Sigmoid colon (tissue), 7 donors: Measurements from ENCODE around the gene ATG4C. TPM values are rescaled to one million over a fixed set of nuclear protein-coding genes. Genes with fewer than 3 reads are reported as not detected.

Experiments used
- DNase-seq: peaks from one replicate; pipeline ENCODE4 v3.0.0-alpha.2; 2019
- H3K27ac ChIP-seq, 4 donors: fragments of 200-600 bp; sonication (generic); one replicate each; pipeline ENCODE4 v1.5.1; 2016 to 2019; ENCODE audit warnings: mild to moderate bottlenecking in 1 of 4
- H3K27me3 ChIP-seq, 3 donors: fragments of 200-600 bp; sonication (generic); one replicate each; pipeline ENCODE4 v1.5.1; 2019; ENCODE audit warnings: mild to moderate bottlenecking in 1 of 3
- H3K36me3 ChIP-seq, 4 donors: fragments of 200-600 bp; sonication (generic); one replicate each; pipeline ENCODE4 v1.5.1; 2016 to 2019
- H3K4me1 ChIP-seq, 4 donors: fragments of 200-600 bp; sonication (generic); one replicate each; pipeline ENCODE4 v1.5.1; 2017 to 2019
- H3K4me3 ChIP-seq, 4 donors: fragments of 200-600 bp; sonication (generic); one replicate each; pipeline ENCODE4 v1.5.1; 2017 to 2019; ENCODE audit warnings: mild to moderate bottlenecking in 2 of 4, moderate library complexity in 1 of 4
- H3K9me3 ChIP-seq, 4 donors: fragments of 200-600 bp in 3 of 4; sonication (generic) in 3 of 4; one replicate each; pipeline versions ENCODE4 v1.5.1 to v1.6.1; 2013 to 2019
- EP300 ChIP-seq, 4 donors: sonication (generic); formaldehyde crosslinking; IDR thresholded peaks; one replicate each; pipeline ENCODE4 v1.6.1; 2017; ENCODE audit warnings: antibody characterized with exemption in 4 of 4
- POLR2A ChIP-seq, 2 donors: fragments of 450-650 bp; IDR thresholded peaks; one replicate each; pipeline ENCODE4 v1.6.1; 2016; ENCODE audit warnings: antibody characterized with exemption in 2 of 2, mild to moderate bottlenecking in 2 of 2, moderate library complexity in 2 of 2
- POLR2AphosphoS5 ChIP-seq, 4 donors: sonication (generic); formaldehyde crosslinking; IDR thresholded peaks; one replicate each; pipeline ENCODE4 v1.6.1; 2017; ENCODE audit warnings: antibody characterized with exemption in 4 of 4
- WGBS, 2 donors: extraction: QIAGEN DNeasy Blood & Tissue Kit; methylation state at CpG; one replicate each; pipeline ENCODE4 v1.1.7; 2013; 5-methylcytosine and 5-hydroxymethylcytosine counted together
- intact Hi-C: fragments of 100-400 bp; cut with DNase I; formaldehyde crosslinking; loops from one replicate; pipeline ENCODE4 v1.15.1; 2023
- polyA plus RNA-seq, 3 donors: library from polyadenylated mRNA; stranded (reverse); fragments of 200-250 nt; gene quantifications; one replicate each; pipeline ENCODE4 v1.2.3, GENCODE V29; 2013
- total RNA-seq, 4 donors: library from RNA; depleted of rRNA; stranded (reverse); fragments of >200 nt; gene quantifications; one replicate each; pipeline ENCODE4 v1.1.0, GENCODE V29; 2016
- TF ChIP-seq, protein P1 (sequence below), 4 experiments: fragments of 450-650 bp in 3 of 4; fragments of 200-600 bp in 1 of 4; IDR thresholded peaks; one replicate each; pipeline ENCODE4 v1.5.1; 2016 to 2019; ENCODE audit warnings: antibody characterized with exemption in 4 of 4, mild to moderate bottlenecking in 3 of 4, moderate library complexity in 2 of 4
- donor health status: healthy with polysubstance abuse.
- donor health status: Bipolar disorder and iron deficiency.
- donor health status: healthy.

ATG4C gene
- total and polyA plus RNA-seq, 7 donors: 3.6 to 15.5 (median 9.0) TPM

DNA sequence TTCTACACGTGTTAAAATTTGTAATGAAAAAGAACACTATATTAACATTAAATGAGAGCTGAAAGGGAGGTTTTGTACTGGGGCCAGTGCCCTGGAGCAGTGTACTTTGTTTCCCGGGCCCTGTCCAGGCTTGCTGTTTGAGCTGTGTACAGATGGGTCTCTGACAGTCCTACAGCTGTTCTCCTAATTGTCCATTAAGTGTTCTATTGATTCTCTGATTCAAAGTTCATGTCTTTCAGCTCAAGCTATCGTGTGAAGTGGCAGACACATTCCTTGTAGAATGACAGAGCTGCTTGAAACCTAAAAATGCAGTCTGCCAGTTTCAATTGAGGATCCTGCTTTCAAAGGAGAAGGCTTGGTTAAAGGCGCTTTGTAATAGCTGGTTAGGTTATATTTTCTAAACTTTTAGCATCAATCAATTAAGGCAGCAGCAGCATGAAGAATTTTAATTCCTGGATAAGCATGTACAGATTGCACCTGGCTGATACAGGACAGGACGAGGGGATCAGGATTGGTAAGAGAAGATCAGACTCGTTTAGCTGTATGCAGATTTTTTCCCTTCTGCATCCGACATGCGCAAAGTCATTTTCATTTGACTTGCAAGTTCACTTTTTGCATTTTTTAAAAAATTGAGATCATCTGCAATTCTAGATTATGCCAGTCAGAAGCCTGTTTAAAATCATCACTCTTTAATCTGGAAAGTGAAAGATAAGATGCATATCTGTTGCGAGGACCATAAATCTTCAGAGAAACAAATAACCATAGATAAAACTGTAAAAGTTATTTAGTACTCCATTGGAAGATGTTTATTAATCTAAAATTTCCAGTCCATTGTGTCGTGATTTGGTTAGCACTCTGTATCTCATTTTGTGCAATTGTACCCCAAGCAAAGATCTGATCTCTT lies 98.5 kb downstream of the ATG4C start:
- TF ChIP-seq EP300 (IDR thresholded peaks at IDR 0.05) (no peak), POLR2AphosphoS5 (IDR thresholded peaks at IDR 0.05) (no peak), POLR2A (IDR thresholded peaks at IDR 0.05) (no peak)
- TF ChIP-seq, protein P1, sequence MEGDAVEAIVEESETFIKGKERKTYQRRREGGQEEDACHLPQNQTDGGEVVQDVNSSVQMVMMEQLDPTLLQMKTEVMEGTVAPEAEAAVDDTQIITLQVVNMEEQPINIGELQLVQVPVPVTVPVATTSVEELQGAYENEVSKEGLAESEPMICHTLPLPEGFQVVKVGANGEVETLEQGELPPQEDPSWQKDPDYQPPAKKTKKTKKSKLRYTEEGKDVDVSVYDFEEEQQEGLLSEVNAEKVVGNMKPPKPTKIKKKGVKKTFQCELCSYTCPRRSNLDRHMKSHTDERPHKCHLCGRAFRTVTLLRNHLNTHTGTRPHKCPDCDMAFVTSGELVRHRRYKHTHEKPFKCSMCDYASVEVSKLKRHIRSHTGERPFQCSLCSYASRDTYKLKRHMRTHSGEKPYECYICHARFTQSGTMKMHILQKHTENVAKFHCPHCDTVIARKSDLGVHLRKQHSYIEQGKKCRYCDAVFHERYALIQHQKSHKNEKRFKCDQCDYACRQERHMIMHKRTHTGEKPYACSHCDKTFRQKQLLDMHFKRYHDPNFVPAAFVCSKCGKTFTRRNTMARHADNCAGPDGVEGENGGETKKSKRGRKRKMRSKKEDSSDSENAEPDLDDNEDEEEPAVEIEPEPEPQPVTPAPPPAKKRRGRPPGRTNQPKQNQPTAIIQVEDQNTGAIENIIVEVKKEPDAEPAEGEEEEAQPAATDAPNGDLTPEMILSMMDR (IDR thresholded peaks at IDR 0.05): no peak
- H3K4me1 ChIP-seq: no peaks in the 10 kb centered on the region
- H3K27ac ChIP-seq: no peak overlapping the region
- DNase-seq: no peak
- H3K9me3 ChIP-seq: peaks cover 0 to 4% (median 0%) of the 10 kb centered on the region in 4 donors
- intact Hi-C loops: no loop called here
- H3K4me3 ChIP-seq: no peak overlapping the region
- H3K36me3 ChIP-seq: no peaks in the 10 kb centered on the region
- 63 to 72% methylated on average over 10 of the region's 10 CpGs for WGBS, 2 donors
- no peaks in the 10 kb centered on the region for H3K27me3 ChIP-seq

DNA sequence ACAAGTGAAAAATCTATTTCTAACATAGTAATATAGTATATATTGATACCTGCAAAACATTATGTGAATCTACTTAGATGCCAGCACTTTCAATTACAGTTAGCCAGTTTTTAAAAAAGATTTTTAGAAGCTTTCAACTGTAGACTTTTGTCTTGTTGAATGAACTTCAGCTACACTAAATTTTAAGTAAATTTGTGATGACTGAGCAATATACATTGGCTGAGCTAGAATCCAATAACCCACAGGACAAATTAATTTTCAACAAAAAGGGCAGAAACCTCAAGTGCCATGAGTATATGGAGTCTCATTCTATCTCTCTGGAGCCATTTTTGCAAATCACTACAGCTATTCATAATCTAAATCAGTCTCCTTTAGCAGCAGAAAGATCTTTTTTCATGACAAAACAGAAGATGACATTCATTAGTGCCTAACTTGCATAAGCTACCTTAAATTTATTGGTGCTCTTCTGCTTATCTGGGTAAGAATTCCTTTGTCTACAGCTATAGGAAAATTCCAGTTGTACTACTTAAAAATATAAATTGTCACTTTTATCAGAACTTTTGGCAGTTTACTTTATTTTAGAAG lies 100.3 kb downstream of the ATG4C start:
- DNase-seq: no peak
- Histone ChIP-seq H3K4me1 (no peaks in the 10 kb centered on the region), H3K36me3 (no peaks in the 10 kb centered on the region), H3K27me3 (no peaks in the 10 kb centered on the region), H3K4me3 (no peak overlapping the region), H3K27ac (no peak overlapping the region), H3K9me3 (peaks cover 0 to 4% (median 0%) of the 10 kb centered on the region in 4 donors)
- TF ChIP-seq POLR2AphosphoS5 (IDR thresholded peaks at IDR 0.05) (no peak), POLR2A (IDR thresholded peaks at IDR 0.05) (no peak), EP300 (IDR thresholded peaks at IDR 0.05) (no peak)
- TF ChIP-seq, protein P1 (IDR thresholded peaks at IDR 0.05): no peak
- intact Hi-C loops: no loop called here

DNA sequence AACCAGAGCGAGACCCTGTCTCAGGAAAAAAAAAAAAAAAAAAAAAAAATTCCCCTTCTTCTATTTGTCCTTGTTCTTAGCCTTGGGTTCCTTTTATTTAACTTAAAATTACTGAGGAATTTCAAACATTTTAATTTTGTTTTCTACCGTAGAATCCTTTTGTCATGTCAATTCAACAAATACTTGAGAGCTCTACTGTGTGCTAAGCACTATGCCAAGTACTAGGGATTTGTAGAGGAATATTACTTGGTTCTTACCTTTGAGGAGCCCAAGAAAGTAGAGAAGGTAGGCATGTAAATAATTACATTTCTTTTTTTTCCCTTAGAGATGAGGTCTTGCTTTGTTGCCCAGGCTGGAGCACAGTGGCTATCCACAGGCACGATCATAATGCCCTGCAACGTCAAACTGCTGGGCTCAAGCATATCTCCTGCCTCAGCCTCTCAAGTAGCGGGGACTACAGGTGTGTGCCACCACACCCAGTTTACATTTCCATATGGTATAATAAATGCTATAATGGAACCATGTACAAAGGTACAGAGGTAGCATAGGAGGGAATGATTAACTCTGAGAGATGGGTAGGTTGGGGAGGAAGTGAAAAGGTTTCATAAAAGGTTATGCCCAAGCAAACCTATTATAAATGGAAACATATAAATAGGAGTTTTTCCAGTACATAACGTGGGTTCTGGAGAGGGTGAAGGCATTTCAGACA lies 104.0 kb downstream of the ATG4C start:
- DNase-seq: no peak
- WGBS, 2 donors: 43 to 85% methylated on average over 6 of the region's 6 CpGs
- intact Hi-C loops: no loop called here
- no peak overlapping the region for H3K4me3 ChIP-seq
- no peaks in the 10 kb centered on the region for H3K9me3 ChIP-seq
- H3K4me1 ChIP-seq: no peaks in the 10 kb centered on the region
- no peaks in the 10 kb centered on the region for H3K36me3 ChIP-seq
- TF ChIP-seq, protein P1 (IDR thresholded peaks at IDR 0.05): no peak
- TF ChIP-seq POLR2A (IDR thresholded peaks at IDR 0.05) (no peak), EP300 (IDR thresholded peaks at IDR 0.05) (no peak), POLR2AphosphoS5 (IDR thresholded peaks at IDR 0.05) (no peak)
- no peaks in the 10 kb centered on the region for H3K27me3 ChIP-seq
- no peak overlapping the region for H3K27ac ChIP-seq

DNA sequence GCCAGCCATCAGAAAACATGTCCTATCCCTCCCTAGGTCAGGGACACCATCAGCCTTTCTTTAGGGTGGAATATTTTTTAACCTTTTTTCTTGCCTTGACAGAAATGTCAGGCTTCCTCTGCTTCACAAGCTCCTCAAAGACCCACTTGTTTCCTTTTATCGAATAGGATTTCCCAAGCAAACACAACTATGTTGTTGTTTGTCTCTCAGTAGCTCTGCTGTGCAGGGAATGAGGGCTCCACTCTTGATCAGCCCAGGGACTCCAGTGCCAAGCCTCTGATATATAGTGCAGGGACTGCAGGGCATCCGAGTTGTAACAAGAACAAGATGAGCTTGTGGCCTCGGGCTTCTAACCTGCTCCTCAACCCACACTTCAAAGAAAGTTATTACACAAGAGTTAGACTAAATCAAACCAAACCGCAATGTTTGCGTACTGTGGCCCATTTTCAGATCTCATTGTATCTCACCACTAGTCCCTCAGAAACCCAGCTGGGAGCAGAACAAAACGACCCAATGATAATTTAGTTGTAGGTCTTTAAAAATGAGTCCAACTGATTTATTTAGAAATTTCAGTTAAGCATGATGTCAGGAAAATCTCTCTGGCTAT lies 108.1 kb downstream of the ATG4C start:
- H3K27ac ChIP-seq: no peak overlapping the region
- no peak for DNase-seq
- intact Hi-C loops: no loop called here
- 80 to 85% methylated on average over 6 of the region's 6 CpGs for WGBS, 2 donors
- TF ChIP-seq EP300 (IDR thresholded peaks at IDR 0.05) (no peak), POLR2AphosphoS5 (IDR thresholded peaks at IDR 0.05) (no peak), POLR2A (IDR thresholded peaks at IDR 0.05) (no peak)
- TF ChIP-seq, protein P1 (IDR thresholded peaks at IDR 0.05): no peak
- H3K4me3 ChIP-seq: no peak overlapping the region
- H3K4me1 ChIP-seq: no peaks in the 10 kb centered on the region
- H3K9me3 ChIP-seq: no peaks in the 10 kb centered on the region
- no peaks in the 10 kb centered on the region for H3K27me3 ChIP-seq
- H3K36me3 ChIP-seq: no peaks in the 10 kb centered on the region
